CD4-positive, alpha-beta T cell treated with Interleukin-17A for 4 hours (primary cell): ENCODE results near the gene S100A6.
"Not testable (repeated sequence)": the region's sequence is repeated elsewhere in the genome, so short reads cannot be mapped to it uniquely, and the experiment has no call there.

Source experiments
- DNase-seq: peaks from one replicate; pipeline ENCODE4 v3.0.0-alpha.2; 2020; ENCODE audit warnings: mixed read lengths

S100A6 gene

DNA sequence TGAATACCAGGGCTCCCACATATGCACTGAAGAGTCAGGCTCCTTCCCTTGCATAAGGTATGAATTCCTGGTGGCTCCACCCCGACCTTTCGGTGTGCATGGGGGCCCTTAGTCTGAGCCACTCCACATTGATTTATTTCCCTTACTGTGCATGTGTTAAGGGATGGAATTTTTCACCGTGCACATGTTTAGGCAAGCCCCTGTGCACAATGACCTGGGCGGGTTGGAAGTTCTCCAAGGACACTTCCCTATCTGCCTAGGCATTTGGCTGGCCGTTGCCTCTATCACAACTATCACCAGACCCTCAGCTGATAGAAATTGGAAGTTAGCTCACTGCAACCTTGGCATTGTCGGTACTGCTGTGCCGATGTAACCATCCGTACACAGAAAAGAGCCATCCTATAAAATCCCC, 9.7 kb downstream of the S100A6 start:
- no peak for DNase-seq

DNA sequence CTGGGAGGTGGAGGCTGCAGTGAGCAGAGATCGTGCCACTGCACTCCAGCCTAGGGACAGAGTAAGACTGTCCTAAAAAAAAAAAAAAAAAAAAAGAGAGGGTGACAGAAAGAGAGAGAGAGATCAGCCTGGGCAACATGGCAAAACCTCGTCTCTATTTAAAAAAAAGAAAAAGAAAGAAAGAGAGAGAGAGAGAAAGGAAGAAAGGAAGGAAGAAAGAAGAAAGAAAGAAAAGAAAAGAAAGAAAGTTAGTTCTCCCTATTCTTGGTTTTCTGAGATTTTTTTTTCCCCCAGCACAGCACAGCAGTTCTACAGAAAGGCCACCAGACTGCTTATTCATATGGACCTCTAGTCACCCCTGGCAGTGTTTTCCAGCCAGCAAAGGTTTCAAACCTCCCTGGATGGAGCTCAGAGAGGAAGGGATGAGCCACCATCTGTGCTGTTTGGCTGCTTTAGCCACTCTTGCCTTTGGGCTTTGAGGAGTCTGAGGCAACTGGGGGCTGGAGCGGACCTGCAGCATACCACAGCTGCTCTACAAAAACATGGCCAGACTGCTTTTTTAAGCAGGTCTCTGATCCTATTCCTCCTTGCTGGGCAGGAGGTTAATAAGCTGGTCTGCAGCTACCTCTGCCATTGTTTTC, 10.6 kb downstream of the S100A6 start:
- DNase-seq = no peak

DNA sequence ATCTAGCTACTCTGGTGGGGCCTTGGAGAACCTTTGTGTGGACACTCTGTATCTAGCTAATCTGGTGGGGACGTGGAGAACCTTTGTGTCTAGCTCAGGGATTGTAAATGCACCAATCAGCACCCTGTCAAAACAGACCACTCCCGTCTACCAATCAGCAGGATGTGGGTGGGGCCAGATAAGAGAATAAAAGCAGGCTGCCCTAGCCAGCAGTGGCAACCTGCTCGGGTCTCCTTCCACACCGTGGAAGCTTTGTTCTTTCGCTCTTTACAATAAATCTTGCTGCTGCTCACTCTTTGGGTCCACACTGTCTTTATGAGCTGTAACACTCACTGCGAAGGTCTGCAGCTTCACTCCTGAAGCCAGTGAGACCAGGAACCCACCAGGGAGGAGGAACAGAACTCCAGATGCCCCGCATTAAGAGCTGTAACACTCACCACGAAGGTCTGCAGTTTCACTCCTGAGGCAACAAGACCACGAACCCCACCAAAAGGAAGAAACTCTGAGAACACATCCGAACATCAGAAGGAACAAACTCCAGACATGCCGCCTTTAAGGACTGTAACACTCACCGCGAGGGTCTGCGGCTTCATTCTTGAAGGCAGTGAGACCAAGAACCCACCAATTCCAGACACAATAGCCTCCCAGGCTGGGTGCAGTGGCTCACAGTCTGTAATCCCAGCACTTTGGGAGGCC, 13.3 kb downstream of the S100A6 start:
- not testable (repeated sequence) for DNase-seq

DNA sequence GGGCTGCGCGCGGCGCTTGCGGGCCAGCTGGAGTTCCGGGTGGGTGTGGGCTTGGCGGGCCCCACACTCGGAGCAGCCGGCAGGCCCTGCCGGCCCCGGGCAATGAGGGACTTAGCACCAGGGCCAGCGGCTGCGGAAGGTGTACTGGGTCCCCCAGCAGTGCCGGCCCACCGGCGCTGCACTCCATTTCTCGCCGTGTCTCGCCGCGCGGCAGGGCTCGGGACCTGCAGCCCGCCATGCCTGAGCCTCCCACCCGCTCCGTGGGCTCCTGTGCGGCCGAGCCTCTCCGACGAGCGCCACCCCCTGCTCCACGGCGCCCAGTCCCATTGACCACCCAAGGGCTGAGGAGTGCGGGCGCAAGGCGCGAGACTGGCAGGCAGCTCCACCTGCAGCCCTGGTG, 14.0 kb downstream of the S100A6 start:
- not testable (repeated sequence) for DNase-seq

DNA sequence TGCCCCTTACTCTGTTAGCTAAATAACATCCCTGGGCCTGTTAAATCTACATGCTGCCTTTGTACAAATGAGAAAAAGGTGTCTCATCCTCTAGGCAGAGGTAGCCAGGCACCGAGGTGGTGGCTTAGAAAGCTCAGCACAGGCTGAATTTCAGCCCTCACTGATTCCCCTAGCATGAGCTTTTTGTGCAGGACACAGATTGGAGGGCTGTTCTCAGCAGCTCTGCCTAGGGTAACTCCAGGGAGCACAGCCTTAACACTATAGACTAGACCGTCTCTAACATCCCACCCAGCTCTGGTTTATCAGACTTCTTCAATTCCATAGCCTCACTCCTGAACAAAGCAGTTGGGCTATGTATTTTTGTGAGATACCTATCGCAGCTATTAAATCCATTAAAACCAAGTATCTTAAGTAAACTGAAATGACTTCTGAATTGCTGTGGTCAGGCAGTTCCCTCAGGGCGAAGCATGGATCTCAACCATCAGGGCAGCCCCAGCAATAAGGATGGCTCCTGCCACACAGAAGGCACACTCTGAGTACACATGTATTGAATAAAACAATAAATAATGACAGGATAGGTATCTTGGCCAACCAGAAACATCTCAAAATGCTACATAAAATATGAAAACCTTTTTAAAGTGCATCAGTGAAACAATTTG, 14.8 kb downstream of the S100A6 start:
- no peak for DNase-seq

DNA sequence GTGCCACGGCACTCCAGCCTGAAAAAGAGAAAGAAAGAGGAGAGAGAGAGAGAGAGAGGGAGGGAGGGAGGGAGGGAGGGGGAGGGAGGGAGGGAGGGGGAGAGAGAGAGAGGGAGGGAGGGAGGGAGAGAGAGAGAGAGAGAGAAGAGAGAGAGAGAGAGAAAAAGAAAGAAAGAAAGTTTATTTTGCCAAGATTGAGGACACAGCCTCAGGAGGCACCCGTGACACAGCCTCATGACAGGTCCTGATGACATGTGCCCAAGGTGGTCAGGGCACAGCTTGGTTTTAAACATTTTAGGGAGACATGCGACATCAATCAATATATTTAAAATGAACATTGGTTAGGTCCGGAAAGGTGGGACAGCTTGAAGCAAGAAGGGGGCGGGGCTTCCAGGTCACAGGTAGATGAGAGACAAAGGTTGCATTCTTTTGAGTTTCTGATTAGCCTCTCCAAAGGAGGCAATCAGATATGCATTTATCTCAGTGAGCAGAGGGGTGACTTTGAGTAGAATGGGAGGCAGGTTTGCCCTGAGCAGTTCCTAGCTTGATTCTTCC, 15.6 kb downstream of the S100A6 start:
- DNase-seq = not testable (repeated sequence)

DNA sequence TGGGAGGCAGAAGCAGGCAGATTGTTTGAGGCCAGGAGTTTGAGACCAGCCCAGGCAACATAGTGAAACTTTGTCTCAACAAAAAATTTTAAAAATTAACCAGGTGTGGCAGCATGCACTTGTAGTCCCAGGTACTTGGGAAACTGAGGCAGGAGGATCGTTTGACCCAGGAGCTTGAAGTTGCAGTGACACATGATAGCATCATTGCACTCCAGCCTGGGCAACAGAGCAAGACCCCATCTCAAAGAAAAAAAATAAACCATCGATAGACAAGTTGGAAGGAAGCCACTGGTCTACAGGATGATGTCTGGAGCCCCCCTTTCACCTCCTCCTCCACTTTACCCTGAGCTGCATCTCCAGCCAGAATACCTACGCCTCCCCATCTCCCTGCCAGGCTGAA, 16.5 kb downstream of the S100A6 start:
- no peak for DNase-seq

DNA sequence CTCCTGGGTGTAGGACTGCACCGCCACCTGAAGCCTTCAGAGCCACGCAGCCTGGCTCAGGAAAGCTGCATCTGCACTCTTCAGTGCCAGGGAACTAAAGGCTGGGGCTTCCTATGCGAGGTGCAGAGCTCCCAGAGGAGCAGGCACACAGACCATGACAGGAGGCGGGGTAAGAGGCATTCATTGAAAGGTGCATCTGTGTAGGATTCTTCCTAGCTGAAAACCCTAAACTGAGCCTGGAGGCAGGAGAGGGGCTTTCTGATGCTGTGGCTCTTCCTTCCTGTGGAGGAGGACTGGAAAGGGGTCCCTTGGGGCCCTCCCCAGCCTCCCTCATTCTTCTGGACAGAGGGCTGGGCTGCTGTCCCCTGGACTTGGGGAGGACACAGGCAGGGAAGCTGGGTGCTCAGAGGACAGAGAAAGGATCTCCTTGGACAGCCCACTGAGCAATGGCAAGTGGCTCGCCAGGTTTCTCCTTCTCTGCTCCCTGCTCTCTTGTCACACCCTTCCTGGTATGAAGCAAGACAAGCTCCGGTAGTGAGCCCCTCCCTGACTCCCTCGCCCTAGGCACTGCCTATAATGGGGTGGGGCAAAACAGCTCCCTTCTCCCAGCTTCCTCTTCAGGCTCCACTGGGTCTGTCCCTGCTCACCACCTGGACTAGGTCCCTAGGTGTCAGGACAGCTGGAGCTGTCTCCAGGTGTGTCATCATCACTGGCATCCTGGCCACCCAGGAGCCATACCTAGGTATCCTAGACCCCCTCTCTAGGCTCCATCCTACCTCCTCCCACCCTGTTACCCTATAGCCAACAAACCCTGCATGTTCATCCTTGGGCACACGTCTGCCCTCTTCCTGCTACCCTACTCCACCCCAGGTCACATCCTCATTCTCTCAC, 20.0 kb downstream of the S100A6 start:
- DNase-seq = no peak

DNA sequence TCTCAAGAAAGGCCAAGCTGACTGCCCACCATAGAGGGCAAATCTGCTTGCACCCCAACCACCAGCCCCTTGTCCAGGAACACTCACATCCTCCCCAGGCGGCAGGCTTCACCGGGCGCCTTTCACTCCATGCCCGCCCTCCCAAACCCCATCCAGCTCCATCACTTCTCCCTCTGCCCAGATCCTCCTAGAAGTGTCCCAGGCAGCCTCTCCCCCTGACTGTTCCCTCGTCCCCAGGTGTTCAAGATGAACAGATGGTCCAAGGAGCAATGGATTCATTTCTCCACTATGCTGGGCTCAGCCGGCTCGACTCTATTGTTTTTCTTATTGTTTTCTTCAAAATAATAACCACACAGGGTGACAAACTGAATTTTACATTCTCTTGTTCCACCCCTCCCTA, 22.1 kb downstream of the S100A6 start:
- no peak for DNase-seq

DNA sequence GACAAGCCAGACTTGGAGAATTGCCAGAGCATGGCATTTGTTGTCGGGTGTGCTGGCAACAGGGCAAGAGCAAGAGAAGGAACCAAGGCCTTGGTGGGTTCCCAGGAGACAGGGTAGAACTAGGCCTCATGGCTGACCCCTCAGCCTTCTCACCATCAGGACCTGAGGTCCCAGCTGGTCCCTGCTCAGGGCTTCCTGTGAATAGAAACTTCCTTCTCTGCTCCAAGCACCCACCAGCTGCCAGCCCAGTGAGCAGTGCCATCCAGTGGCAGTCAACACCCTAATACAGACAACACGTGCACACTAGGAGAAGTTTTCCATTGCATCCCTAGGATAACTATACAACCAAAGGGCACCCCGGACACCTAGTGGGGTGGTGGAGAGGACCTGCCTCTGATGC, 22.8 kb downstream of the S100A6 start:
- DNase-seq = no peak

DNA sequence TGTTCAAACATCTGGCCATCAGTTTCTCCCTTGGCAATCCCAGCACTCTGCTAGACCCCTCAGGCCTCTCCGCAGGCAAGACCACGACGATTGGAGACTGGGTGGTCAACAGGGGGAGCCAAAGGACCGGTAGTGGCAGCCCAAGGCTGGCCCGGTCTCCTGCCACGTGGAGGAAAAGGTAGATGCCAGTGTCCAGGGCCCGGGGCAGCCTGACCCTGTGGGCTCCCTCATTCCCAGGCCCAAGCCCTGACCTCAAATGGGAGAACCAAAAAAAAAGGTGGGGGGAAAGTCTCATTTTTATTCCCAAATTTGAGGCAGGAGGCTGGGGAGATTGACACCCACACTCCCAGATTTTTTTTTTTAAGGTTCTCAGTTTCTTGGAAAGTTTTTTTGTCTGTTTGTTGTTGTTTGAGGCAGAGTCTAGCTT, 24.8 kb downstream of the S100A6 start:
- DNase-seq = peak; percentile 91

DNA sequence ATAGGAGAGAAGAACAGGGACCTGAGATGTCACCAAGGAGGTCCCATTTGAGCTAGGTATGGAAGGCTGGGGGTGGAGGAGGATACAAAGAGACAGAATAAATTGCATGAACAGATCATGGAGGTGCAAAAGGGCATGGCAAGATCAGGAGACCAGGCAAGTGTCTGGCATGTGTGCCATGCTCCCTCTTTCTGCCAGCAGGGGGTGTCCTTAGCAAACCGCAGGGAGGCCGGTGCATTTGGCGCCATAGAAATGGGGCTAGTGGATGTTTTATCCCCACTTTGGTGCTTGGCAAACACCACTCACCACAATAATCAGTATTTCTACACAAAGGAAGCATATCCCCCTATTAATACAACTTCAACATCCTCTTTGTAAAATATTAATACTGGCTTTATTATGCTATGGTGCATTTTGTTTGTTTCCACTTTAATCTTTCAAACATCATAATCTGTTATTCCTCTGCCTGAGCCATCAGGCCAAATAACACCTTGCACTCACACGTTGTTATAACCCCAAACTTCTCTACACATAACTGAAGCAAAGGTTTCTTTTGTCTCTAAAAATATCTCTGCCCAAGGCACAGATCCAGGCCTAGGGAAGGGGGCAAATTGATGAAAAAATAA, 25.9 kb downstream of the S100A6 start:
- DNase-seq = peak; percentile 79

DNA sequence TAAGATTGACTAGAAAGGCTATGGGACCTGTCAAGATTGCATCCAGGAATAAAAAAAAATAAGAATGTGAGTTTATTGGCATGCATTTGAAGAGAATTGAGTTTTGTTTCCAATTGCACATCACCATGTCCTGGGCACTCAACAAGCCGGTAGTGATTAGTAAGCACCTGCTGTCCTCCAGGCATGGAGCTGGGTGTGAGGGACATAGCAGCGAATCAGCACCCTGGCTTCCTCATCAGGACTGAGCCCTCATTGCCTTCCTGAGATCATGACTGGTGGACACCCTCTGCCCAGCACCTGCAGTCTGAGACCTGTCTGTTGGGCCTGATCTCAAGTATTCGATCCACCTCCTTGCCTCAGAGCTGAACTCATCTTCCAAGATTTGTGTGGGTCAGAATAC, 26.8 kb downstream of the S100A6 start:
- no peak for DNase-seq

DNA sequence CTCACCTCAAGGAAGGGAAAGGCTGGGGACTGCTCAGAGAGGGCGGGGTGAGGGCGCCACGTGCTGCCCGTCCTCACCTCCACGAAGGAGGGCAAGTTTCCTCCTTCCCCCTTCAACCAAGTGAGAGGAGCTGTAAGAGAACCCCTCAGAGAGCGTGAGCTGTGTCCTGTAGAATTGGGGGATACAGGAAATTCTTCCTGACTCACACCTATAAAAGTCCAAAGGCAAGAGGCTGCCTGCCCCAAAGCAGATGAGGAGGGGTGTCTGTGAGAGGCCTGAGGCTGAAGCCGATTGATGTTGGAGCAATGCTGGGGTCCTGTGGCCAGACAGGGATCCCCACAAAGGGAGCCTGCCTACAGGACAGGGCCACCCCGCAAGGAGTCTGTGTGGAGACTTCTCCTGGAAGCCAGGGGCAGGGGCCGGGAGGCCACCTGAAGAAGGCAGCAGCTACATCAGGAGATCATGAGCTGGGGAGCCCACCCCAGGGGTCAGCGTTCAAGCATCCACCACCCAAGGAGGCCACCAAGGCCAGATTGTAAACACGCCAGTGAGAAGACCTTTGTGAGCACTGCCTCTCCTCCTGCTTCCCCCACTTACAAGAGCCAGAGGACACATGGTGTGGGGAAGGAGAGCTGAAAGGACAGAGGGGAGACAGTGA, 27.7 kb downstream of the S100A6 start:
- DNase-seq = no peak

DNA sequence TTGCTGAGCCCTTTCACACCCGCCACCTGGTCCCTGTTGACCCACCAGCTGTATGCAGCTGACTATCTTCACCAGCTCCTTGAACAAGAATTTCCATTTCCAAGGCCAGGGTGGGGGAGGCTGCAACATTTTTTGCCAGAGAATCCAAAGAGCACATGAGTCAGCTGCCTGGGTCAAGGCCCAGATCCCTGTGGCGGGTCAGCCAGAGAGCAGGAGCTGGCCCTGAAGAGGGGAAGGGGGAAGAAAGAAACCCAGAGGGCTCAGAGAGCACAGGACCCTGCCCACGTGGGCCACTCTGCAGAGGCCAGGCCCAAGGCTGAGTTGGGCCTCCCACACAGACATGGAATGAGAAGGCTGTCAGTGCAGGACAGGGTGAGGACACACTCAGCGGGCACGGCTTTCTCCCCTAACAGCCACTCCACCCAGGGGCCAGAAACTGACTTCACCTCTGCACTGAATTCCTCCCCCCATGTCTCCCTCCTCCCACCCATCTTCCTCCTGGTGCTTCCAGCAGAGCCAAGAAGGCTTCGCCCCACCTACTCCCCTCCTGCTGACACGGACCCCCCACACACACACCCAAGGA, 28.9 kb downstream of the S100A6 start:
- DNase-seq = no peak

DNA sequence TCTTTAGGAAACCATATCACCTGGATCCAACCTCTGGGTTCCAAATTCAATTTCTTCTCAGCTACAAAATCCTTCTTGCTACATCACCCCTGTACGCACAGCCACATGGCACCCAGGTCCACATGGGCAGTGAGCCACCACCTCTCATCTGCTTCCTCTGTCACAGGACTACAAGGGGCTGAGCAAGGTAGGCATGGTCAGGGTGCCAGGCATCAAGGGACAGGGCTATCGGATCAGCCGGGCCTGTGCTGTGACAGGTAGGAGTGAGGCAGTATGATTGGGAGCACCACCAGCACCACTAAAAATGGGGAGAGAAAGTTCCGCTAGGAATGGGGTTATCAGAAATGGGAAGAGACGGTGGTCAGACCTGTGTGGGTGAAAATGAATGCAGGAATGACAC, 29.4 kb downstream of the S100A6 start:
- no peak for DNase-seq

DNA sequence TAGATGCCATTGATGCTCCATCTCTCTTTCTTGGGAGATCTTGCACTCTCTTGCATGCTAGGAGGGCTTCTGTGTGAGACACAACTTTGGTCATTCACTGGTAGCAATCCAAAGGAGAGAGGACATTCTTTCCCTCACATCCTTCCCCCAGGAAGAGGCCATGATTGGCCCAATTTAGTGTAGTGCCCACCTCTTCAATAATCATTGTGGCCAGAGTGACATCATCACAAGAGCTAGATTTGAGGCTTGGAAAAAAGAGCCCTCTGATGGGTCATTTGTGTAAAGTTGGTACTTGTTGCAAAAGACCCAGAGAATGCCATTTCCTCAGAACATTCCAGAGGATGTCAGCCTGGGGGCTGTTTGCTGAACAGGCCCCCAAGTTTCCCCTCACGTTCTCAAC, 30.2 kb downstream of the S100A6 start:
- DNase-seq = no peak

DNA sequence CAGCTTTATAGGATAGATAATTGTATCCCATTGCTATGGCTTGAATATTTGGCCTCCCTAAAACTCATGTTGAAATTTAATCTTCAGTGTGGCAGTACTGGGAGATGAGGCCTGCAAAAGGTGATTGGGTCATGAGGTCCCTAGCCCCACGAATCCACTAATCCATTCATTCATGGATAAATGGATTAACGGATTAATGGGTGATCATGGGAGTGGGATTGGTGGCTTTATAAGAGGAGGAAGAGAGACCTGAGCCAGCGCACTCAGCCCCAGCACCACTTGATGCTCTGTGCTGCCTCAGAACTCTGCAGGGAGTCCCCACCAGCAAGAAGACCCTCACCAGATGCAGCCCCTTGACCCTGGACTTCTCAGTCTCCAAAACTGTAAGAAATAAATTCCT, 32.0 kb downstream of the S100A6 start:
- no peak for DNase-seq

DNA sequence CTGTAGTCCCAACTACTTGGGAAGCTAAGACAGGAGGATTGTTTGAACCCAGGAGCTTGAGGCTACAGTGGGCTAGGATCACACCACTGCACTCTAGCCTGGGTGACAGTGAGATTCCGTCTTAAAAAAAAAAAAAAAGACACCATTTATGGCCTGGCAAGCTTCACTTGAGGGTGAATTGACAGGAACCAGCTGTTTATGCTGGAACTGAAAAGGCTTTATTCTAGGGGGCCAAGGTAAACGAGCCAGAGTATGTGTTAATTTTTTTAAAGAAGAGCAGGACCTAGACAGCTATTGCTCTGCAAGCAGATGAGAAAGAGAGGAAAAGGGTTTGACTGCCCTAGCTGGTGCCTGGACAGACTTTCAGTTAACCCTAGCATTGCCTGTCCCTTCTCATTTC, 37.0 kb downstream of the S100A6 start:
- DNase-seq = no peak

DNA sequence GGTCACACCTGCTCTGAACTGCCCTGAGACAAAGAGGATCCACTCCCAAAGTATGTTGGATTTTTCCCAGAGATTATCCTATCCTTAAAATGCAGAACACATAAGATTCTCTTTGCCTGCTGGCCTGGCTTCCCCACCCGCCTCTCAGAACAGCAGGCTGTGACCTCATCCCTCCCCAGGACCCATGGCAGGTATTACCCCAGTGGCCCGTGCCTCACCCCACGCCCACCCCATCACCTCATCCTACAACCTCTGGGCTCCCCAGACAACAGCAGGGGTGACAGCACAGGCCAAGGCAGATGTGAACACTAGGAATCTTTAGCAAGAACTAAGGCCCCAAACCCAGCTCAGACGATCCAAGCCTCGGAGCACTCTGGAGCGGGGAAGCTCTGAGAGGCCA, 40.3 kb downstream of the S100A6 start:
- DNase-seq = no peak

DNA sequence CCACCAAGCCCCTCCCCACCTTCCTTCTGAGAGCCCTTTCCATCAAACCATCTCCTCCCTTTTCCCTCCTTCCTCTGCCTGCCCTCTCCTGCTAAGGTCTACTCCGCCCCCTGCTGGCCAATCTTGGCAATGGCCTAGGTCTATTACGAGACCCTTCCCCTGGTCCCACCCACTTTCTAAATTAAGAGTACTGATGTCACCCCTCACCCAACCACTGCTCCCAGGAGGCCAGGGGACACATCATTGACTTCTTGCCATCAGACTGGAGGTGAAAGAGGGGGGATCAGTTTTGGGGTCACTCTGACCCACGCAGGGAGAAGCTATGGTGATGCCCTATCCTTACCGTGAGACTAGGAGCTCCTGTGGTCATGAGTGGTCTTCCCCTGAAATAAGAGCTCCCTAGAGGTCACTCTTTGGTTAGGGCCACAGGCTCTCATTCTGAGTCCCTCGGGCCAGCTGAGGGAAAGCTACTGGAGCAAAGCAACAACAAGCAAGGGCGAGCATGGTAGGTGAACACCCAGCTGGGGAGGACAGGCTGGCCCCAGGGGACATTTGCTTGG, 40.7 kb downstream of the S100A6 start:
- peak; percentile 82 for DNase-seq
